Activated CD4-positive, alpha-beta T cell treated with anti-CD3 and anti-CD28 coated beads, Interleukin-2, amount 50 U/mL, for 4 hours (primary cell): Measurements from ENCODE around the gene HJV.

Experiments
- DNase-seq, 2 experiments: peaks; one replicate each; pipeline ENCODE4 v3.0.0-alpha.2; 2020

HJV gene

GRCh38 chr1:145992958-145993617 is 28.4 kb downstream of the HJV start:
- no peak for DNase-seq

GRCh38 chr1:145992502-145992936 is 29.0 kb downstream of the HJV start:
- DNase-seq: no peak

GRCh38 chr1:145991735-145992412 is 29.7 kb downstream of the HJV start:
- DNase-seq: no peak

- DNase-seq: no peak
These were observed 31.2 kb downstream of the HJV start for GRCh38 chr1:145990249-145990855.

- DNase-seq: no peak
These were observed 32.8 kb downstream of the HJV start for GRCh38 chr1:145988773-145989172.

DNA sequence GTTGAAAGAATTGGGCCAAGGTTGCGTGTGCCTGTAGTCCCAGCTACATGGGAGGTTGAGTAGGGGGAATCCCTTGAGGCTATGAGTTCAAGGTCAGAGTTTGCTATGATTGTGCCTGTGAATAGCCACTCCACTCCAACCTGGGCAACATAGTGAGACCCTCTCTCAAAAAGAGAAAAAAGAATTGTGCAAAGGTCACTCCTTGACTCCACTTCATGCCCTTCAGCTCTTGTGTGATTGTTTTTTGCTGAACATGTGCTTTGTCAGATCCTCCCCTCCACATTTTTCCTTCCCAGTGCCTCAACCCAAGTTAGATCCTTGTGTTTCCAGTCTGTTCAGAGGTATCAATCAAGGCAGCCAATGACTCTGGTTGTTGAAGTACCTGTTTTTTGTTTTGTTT is 33.6 kb downstream of the HJV start:
- no peak for DNase-seq

DNA sequence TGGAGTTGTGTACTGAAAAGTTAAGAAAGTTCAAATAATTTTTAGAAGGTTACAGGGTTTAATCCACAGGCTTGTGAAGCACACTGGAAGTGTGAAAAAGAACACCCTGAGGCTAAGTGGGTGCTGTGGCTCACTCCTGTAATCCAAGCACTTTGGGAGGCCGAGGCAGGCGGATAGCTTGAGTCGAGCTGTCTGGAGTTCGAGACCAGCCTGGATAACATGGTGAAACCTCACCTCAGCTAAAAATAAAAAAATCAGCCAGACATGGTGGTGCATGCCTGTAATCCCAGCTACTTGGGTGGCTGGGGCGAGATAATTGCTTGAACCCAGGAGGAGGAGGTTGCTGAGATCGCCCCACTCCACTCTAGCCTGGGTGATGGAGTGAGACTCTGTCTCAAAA is 35.0 kb downstream of the HJV start:
- no peak for DNase-seq

DNA sequence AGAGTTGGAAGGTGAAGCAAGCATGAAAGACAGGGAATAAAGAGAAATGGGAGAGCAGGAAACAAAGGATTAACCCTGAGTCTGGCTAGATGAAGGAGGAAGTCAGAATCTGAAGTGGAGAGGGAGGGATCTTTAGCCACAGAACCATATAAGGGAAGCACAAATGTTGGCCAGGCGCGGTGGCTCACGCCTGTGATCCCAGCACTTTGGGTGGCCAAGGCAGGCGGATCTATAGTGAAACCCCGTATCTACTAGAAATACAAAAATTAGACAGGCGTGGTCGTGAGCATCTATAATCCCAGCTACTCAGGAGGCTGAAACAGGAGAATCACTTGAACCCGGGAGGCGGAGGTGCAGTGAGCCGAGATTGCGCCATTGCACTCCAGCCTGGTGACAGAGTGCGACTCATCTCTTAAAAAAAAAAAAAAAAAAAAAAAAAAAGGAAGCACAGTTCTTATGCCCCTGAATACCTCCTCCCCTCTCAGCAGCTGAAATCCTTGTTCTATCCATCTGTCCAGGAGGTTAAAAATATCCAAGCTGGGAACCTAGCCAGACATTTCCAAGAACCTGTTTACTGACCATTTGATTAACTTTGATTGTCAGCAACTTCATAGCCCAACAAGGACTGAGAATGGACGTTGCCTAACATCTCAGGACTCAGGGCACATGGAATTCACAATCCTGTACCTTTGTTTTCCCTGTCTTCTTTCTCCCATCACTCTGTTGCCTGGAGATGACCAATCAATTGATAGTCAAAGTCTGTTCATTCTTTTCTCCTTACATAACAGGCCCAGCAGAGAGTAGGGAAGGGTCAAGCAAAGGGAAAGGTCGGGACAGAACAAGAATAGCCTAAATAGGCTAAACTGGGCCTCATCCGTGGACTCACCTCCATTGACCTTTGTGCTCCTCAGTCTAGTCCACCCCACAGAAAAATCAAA is 35.8 kb downstream of the HJV start:
- DNase-seq: no peak

- DNase-seq: no peak
These were observed 36.4 kb downstream of the HJV start for GRCh38 chr1:145985129-145985501.

GRCh38 chr1:145983960-145984830 is 37.3 kb downstream of the HJV start:
- no peak for DNase-seq

- DNase-seq: no peak
These were observed 38.3 kb downstream of the HJV start for GRCh38 chr1:145983206-145983675.

DNA sequence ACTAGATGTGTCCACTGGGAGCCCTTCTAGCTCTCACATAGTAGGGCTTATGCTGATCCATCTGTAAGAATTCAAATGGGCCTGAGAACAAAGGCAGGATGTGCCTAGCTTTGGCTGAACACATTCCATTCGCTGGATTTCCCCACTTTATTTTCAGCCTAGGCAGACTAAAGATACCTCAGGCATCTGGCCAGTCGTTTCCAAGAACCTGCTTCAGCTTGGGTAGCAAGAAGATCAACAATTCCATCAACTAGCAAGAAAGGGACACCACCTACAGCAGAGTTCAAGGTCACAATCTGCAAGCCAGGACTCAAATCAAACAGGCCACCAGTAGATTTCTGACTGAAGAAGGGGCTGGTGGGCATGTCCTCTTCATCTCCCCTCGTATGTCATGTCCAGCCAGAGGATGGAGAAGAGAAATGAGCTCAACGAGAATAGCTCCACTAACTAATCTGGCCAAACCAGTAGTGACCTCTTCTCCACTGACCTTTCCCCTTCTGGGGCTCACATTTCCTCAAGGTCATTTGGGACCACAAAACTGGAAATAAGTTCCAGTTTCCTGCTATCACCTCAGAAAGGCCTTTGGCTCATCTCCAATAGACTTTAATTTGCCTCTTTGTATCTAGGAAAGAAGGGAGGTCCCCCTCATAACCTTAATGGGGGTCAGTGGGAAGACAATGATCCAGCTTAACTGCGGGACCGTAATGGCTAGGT is 39.4 kb downstream of the HJV start:
- DNase-seq: no peak

GRCh38 chr1:145980457-145980994 is 41.0 kb downstream of the HJV start:
- no peak for DNase-seq

DNA sequence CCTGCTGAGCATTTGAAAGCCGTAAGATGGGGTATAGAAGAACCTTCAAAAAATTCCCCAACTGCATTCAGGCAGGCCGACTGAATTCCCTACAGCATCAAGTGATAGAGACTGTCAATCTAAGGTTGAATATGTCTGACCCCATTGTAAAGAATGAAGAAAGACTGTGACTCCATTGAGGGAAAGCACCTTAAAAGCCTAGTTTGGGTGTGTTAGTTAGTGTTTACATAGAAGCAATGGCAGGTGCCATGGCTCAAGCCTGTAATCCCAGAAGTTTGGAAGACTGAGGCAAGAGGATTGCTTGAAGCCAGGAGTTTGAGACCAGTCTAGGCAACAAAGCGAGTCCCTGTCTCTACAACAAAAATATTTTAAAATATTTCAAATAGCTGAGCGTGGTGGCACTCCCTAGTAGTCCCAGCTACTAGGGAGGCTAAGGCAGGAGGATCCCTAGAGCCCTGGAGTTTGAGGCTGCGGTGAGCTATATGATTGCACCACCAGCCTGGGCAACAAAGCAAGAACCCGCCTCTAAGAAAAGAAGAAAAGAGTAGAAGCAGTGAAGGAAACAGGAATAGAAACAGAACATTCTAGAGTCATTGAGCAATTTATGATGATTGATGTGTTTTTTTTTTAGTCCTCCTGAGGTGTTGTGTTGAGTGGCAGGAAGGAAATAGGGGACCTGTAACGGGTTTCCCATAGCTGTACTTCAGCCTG is 41.6 kb downstream of the HJV start:
- DNase-seq: no peak

- peak; percentile 62 to 67 for DNase-seq
These were observed 42.4 kb downstream of the HJV start for GRCh38 chr1:145978854-145979745.

- no peak for DNase-seq
These were observed 43.1 kb downstream of the HJV start for GRCh38 chr1:145978471-145978853.

DNA sequence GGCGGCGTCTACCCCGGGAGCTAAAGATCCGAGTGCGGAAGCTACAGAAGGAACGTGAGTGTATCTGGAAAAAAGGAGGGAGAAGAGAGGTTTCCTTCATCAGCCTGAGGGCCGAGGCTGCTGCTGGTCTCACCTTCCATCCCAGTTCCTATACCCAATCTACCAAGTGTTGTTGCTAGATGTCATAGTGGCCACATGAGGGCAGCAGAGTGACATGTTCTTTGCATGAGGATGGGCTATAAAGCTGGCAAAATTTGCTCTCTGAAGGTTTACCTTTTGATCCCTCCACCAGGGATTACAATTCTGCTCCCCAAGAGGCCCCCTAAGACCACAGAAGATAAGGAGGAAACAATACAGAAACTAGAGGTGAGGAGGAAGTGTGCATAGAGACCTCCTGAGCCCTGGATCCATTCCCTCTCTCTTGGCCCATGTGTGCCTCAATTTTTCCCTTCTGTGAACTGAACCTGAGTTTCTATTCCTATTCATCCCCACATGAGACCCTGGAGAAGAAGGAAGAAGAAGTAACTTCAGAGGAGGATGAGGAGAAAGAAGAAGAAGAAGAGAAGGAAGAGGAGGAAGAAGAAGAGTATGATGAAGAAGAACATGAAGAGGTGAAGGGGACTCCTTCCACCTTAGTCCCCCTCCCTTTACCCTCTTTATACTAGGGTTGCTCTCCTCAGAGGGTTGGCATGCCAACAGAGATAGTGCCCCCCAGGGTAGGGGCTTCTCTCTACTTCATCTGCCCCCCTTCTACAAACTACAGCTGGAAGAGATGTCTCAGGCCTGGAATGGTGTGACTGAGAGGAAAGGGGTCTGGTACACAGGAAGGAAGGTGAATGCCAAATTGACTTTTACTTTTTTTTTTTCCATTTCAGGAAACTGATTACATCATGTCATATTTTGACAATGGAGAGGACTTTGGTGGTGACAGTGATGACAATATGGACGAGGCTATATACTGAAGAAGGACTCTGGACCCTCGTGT is 43.8 kb downstream of the HJV start:
- DNase-seq: peak; percentile 64 to 67

- DNase-seq: no peak
These were observed 44.5 kb downstream of the HJV start for GRCh38 chr1:145977016-145977415.
